ENCODE results near the gene GNG13. TPM values are rescaled to one million over a fixed set of nuclear protein-coding genes. Genes with fewer than 3 reads are reported as not detected.

Gene GNG13
- total RNA-seq, 3 donors from 2014 or later (not counting 1 experiment from before 2014, with no cell fraction given) = not detected

- H3K36me3 Mint-ChIP-seq = no peaks in the 10 kb centered on the region
- peaks cover 0 to 9% of the 10 kb centered on the region in 2 donors for H3K4me1 Mint-ChIP-seq
- no peak overlapping the region for H3K4me3 Mint-ChIP-seq
- no peak overlapping the region for H3K27ac ChIP-seq (ENCODE audit: low read length)
- H3K36me3 ChIP-seq (ENCODE audit: control insufficient read depth, insufficient read depth, low read length) = peaks cover 5% of the 10 kb centered on the region
- no peak overlapping the region for H3K4me3 ChIP-seq (ENCODE audit: low read length)
- DNase-seq = no peak
- 78% methylated on average over 17 of the region's 17 CpGs for WGBS (ENCODE audit: insufficient coverage)
- H3K27me3 ChIP-seq (ENCODE audit: control insufficient read depth, insufficient read depth, low read length) = no peaks in the 10 kb centered on the region
- H3K9me3 Mint-ChIP-seq = no peaks in the 10 kb centered on the region
- no peak for ATAC-seq
- no peak overlapping the region for H3K27ac Mint-ChIP-seq
- H3K4me1 ChIP-seq (ENCODE audit: control insufficient read depth, insufficient read depth, low read length) = peaks cover 20% of the 10 kb centered on the region
- intact Hi-C loops (cut with micrococcal nuclease) = loop anchor here (2.0 kb wide), 1 partner anchor 73 kb away; no protein-coding TSS in a partner anchor
- TF ChIP-seq CTCF (IDR thresholded peaks at IDR 0.05) = no peak
- no peaks in the 10 kb centered on the region for H3K27me3 Mint-ChIP-seq (ENCODE audit: low read depth in 2 of 2)
- no peaks in the 10 kb centered on the region for H3K9me3 ChIP-seq (ENCODE audit: control insufficient read depth, insufficient read depth, low read length)
These were observed 17.0 kb downstream of the GNG13 start for GRCh38 chr16:783404-784161.

GRCh38 chr16:782766-783403 lies 17.6 kb downstream of the GNG13 start:
- Mint-ChIP-seq H3K4me3 (no peak overlapping the region), H3K36me3 (no peaks in the 10 kb centered on the region), H3K4me1 (peaks cover 0 to 9% of the 10 kb centered on the region in 2 donors), H3K27ac (no peak overlapping the region), H3K27me3 (ENCODE audit: low read depth in 2 of 2) (no peaks in the 10 kb centered on the region), H3K9me3 (no peaks in the 10 kb centered on the region)
- DNase-seq (no peak), ATAC-seq (no peak)
- H3K27ac ChIP-seq (ENCODE audit: low read length) = no peak overlapping the region
- 77% methylated on average over 36 of the region's 36 CpGs for WGBS (ENCODE audit: insufficient coverage)
- no peak for TF ChIP-seq CTCF (IDR thresholded peaks at IDR 0.05)
- H3K9me3 ChIP-seq (ENCODE audit: control insufficient read depth, insufficient read depth, low read length) = no peaks in the 10 kb centered on the region
- H3K4me1 ChIP-seq (ENCODE audit: control insufficient read depth, insufficient read depth, low read length) = peaks cover 19% of the 10 kb centered on the region
- H3K27me3 ChIP-seq (ENCODE audit: control insufficient read depth, insufficient read depth, low read length) = no peaks in the 10 kb centered on the region
- H3K4me3 ChIP-seq (ENCODE audit: low read length) = no peak overlapping the region
- H3K36me3 ChIP-seq (ENCODE audit: control insufficient read depth, insufficient read depth, low read length) = peaks cover 5% of the 10 kb centered on the region
- intact Hi-C loops (cut with micrococcal nuclease) = no loop called here

GRCh38 chr16:782258-782657 lies 18.3 kb downstream of the GNG13 start:
- no peak overlapping the region for H3K4me3 Mint-ChIP-seq
- peaks cover 0 to 5% of the 10 kb centered on the region in 2 donors for H3K4me1 Mint-ChIP-seq
- TF ChIP-seq CTCF (IDR thresholded peaks at IDR 0.05) = no peak
- no peaks in the 10 kb centered on the region for H3K27me3 Mint-ChIP-seq (ENCODE audit: low read depth in 2 of 2)
- DNase-seq (no peak), ATAC-seq (no peak)
- 71% methylated on average over 6 of the region's 6 CpGs for WGBS (ENCODE audit: insufficient coverage)
- H3K4me1 ChIP-seq (ENCODE audit: control insufficient read depth, insufficient read depth, low read length) = peaks cover 13% of the 10 kb centered on the region
- no peak overlapping the region for H3K4me3 ChIP-seq (ENCODE audit: low read length)
- no peak overlapping the region for H3K27ac Mint-ChIP-seq
- H3K27me3 ChIP-seq (ENCODE audit: control insufficient read depth, insufficient read depth, low read length) = no peaks in the 10 kb centered on the region
- no peak overlapping the region for H3K27ac ChIP-seq (ENCODE audit: low read length)
- no peaks in the 10 kb centered on the region for H3K9me3 ChIP-seq (ENCODE audit: control insufficient read depth, insufficient read depth, low read length)
- intact Hi-C loops (cut with micrococcal nuclease) = no loop called here
- H3K36me3 Mint-ChIP-seq = no peaks in the 10 kb centered on the region
- H3K36me3 ChIP-seq (ENCODE audit: control insufficient read depth, insufficient read depth, low read length) = peaks cover 5% of the 10 kb centered on the region
- no peaks in the 10 kb centered on the region for H3K9me3 Mint-ChIP-seq
